Airway epithelial cell (primary cell): ENCODE data around the gene PPIA. TPM values are rescaled to one million over a fixed set of nuclear protein-coding genes. Genes with fewer than 3 reads are reported as not detected.

Source experiments
- total RNA-seq: library from RNA; depleted of rRNA; stranded (reverse); fragments of >200 nt; gene quantifications from 2 replicates; pipeline ENCODE4 v1.2.3, GENCODE V29; 2015

The PPIA gene
- total RNA-seq, result 4,781 and 4,877 TPM in 2 replicates

DNA sequence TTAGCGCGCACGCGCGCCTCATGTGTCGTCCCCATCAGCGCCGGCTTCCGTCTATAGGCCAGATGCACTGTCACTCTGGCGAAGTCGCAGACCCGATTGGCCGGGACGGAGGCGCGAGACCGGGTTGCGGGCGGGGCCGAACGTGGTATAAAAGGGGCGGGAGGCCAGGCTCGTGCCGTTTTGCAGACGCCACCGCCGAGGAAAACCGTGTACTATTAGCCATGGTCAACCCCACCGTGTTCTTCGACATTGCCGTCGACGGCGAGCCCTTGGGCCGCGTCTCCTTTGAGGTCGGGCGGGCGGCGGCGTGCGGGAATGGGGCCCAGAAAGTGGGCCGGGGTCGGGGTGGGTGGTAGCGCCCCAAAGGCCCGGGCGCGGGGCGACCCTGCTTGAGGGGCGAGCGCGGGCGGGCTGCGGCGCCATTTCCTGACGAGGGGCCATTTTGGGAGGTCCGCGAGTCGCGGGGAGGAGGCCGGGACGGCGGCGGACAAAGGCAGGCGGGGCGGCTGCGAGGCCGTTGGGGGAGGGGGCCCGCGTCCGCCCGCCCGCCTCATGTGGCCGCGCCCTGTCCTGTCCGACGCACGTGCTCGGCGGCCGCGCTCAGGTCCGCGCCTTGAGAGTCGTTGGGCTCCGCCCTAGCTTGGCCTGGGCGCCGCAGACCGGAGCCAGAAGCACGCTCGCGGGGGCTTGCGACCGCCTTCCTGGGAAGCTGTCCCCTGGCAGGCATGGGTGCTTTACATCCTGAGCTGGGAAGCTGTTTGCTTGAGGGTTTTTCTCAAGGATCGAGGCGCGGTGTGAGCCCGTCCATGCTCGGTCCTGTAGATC is at the start of gene PPIA:
TSS of gene PPIA (plus strand) at position 178 of the 825 bp plus-strand sequence. CDS start at position 222, 44 bp downstream.

DNA sequence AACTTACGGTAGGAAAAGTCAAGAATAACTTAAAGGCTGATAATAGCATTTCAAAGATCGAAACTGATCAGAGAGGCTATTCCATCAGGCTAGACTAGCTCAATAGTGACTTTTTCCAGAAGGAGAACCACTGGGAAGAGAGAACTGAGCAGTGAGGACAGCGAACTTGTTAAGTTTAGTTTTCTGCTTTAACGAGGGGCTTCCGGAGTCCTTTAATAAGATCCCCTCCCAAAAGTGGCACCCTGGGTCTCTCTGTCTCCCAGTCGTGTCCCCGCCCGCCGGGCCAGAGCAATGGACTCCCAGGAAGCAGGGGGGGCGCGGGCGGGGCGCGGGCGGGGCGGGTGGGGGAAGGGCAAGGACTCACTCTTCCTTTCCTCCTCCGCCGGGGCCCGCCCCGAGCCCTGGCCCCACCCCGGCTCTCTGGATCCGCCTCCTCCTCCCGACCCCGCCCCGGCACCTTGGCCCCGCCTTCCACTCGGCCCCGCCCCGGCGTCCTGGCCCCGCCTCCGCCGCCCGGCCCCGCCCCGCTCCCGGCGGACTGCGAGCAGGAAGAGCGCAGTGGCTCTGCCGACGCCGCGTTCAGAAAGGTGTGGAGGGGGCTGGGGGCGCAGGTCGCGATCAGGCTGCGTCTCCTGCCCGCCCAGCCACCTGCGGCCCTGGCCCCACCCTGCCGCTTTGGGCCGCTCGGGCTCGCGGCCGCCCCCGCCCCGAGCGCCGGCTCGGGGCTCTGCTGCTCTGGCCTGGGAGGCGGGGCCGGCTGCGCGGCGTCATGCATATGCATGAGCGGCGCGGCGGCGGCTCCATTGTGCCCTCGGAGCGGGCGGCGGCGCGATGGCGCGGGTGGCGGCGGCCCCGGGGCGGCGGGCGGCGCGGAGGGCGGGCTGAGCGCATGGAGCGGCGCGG is 48.2 kb upstream of the PPIA start, which contains the start of gene ZMIZ2:
TSS of gene ZMIZ2 (plus strand) at position 803 of the 903 bp plus-strand sequence. CDS start 7,403 bp downstream, outside the sequence.

GRCh38 chr7:44847920-44848634 is 51.6 kb downstream of the PPIA start, which contains the start of gene H2AZ2:
Gene H2AZ2, minus strand, starts transcription at chr7:44848087. Its CDS starts 116 bp downstream, at chr7:44847971.

Other genes starting within 250 kb of the PPIA start
- 68.5 and 69.4 TPM in 2 replicates for gene DDX56, start 222.8 kb upstream of the PPIA start, total RNA-seq
- 103 and 113 TPM in 2 replicates for gene TMED4, start 214.4 kb upstream of the PPIA start, total RNA-seq
- 82.2 and 97.5 TPM in 2 replicates for gene OGDH, start 190.1 kb upstream of the PPIA start, total RNA-seq
- gene ZMIZ2, start 47.8 kb upstream of the PPIA start, total RNA-seq, result 13.1 and 18.0 TPM in 2 replicates
- 154 and 171 TPM in 2 replicates for gene H2AZ2, start 51.4 kb downstream of the PPIA start, total RNA-seq
- gene PURB, start 88.8 kb downstream of the PPIA start, total RNA-seq, result 6.2 and 9.8 TPM in 2 replicates
- gene MYO1G, start 182.3 kb downstream of the PPIA start, total RNA-seq, result not detected in 2 replicates
- gene CCM2, start 203.5 kb downstream of the PPIA start, total RNA-seq, result 44.0 and 54.0 TPM in 2 replicates